CD4-positive, alpha-beta T cell treated with Interleukin-15 for 1 hour (primary cell): ENCODE data around the gene PNPLA6.

ENCODE experiments used
- DNase-seq: peaks from one replicate; pipeline ENCODE4 v3.0.0-alpha.2; 2020

PNPLA6 gene

GRCh38 chr19:7535047-7535997 lies at the start of gene PNPLA6:
TSS of gene PNPLA6 (plus strand) at chr19:7535717. CDS start at chr19:7535789, 72 bp downstream.
- peak; percentile 88 for DNase-seq

DNA sequence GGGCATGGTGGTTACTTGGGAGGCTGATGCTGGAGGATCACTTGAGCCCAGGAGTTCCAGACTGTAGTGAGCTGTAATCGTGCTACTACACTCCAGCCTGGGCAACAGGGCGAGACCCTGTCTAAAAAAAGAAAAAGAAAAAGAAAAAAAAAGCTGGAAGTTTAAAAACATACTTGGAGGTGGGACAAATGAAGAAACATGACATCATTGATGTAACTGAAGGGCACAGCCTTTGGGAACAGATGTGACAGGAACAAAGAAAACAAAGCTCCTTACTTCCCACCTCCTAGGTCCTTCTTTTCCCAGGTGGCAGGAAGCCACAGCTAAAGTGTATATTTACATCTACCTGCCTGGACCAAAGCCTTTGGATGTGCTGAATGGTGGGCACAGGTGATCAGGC lies 48.6 kb upstream of the PNPLA6 start:
- DNase-seq: no peak

DNA sequence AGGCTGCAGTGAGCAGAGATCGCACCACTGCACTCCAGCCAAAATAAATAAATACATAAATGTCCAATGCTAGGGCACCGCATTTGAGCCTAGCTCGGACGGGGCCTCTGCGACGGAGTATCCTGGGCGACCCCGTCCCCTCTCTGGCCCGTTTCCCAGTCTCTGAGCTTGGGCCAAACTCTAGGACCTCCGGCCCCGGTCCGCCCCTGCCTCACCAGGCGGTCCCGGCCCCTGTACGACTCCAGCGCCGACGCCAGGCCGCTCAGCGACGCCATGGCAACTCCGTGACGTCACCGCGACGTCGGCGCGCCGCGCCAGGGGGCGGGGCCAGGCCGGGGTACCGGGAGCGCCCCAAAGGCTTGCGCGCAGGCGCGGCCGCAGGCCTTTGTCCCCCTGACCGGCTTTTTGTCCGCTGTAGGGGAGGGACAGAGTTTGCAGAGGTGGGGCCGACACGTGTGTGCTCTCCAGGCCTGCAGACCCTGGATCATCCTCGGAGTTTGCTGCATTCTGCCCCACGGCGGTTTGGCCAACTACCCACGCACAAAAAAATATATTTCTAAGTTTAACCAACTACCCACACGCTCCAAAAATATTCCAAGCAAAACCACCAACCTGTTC lies 46.7 kb upstream of the PNPLA6 start, which contains the start of gene PEX11G:
Gene PEX11G, minus strand, starts transcription at position 300 of the 618 bp plus-strand sequence. Its CDS starts 25 bp downstream, at position 275.
- DNase-seq: peak; percentile 90

DNA sequence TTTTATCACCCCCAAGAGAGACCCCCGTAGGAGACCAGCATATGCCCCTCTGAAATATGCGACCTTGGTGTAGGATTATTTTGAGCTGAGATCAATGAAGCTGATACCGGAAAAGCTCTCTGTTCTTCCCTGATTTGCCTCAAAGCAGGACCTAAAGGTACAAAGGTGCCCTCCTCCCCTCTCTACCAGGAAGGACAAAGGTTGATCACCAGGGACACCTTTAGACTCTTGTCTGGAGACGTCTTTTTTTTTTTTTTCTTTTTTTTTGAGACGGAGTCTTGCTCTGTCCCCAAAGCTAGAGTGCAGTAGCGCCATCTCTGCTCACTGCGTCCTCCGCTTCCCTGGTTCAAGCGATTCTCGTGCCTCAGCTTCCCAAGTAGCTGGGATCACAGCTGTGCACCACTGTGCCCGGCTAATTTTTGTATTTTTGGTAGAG lies 45.9 kb upstream of the PNPLA6 start:
- DNase-seq: no peak

GRCh38 chr19:7492142-7492541 lies 43.4 kb upstream of the PNPLA6 start:
- DNase-seq: peak; percentile 76

DNA sequence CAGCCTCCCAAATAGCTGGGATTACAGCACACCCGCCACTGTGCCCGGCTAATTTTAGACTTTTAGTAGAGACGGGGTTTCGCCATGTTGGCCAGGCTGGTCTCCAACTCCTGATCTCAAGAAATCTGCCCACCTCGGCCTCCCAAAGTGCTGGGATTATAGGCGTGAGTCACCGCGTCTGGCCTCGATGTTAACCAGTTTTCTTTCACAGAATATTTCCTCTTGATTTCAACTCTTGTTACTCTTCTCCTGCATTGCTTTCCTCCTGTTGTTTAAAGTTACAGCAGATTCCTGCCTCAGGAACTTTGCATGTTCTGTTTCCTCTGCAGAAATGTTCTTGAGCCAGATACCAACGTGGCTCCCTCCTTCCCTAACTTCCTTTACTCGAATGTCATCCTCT lies 43.0 kb upstream of the PNPLA6 start:
- no peak for DNase-seq

GRCh38 chr19:7494416-7495098 lies 41.0 kb upstream of the PNPLA6 start:
- no peak for DNase-seq

DNA sequence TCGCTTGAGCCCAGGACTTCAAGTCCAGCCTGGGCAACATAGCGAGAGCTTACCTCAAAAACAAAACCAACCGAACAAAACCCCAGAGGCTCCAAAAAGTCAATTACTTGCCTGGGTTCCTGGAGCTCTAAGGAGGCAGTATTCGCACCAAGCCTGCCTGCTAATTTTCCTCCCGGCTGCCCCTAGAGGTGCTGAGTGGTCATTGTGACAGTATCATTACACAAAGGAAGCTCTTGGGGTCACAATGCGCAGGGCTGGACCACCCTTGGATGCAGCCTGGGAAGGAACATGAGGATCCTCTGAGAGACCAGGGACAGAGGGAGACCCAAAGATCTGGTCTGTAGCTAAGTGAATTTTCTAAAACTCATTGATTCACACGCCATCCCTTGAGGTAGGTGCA lies 38.2 kb upstream of the PNPLA6 start:
- DNase-seq: no peak

- no peak for DNase-seq
These were observed 34.6 kb upstream of the PNPLA6 start for GRCh38 chr19:7500811-7501450.

- no peak for DNase-seq
These were observed 33.0 kb upstream of the PNPLA6 start for GRCh38 chr19:7502552-7502951.

GRCh38 chr19:7504684-7505083 lies 30.8 kb upstream of the PNPLA6 start:
- DNase-seq: no peak

DNA sequence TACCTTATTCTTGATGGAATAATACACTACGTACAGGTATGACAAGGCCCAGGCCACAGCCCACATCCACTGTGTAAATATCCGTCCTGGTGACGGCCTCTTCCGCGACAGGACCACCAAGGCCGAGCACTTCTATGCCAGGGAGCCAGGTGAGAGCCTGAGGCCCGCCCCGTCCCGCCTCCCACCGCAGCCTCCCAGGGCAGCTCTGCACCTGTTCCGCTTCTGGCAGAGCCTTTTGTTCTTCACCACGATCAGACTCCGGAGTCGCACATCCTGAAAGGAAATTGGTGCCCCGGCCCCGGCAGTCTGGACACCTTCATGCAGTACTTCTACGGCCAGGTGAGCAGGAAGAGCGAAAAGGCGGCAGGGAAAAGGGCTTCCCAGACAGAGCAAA lies 30.2 kb upstream of the PNPLA6 start:
- DNase-seq: no peak

GRCh38 chr19:7505682-7506384 lies 29.7 kb upstream of the PNPLA6 start:
- DNase-seq: peak; percentile 29

DNA sequence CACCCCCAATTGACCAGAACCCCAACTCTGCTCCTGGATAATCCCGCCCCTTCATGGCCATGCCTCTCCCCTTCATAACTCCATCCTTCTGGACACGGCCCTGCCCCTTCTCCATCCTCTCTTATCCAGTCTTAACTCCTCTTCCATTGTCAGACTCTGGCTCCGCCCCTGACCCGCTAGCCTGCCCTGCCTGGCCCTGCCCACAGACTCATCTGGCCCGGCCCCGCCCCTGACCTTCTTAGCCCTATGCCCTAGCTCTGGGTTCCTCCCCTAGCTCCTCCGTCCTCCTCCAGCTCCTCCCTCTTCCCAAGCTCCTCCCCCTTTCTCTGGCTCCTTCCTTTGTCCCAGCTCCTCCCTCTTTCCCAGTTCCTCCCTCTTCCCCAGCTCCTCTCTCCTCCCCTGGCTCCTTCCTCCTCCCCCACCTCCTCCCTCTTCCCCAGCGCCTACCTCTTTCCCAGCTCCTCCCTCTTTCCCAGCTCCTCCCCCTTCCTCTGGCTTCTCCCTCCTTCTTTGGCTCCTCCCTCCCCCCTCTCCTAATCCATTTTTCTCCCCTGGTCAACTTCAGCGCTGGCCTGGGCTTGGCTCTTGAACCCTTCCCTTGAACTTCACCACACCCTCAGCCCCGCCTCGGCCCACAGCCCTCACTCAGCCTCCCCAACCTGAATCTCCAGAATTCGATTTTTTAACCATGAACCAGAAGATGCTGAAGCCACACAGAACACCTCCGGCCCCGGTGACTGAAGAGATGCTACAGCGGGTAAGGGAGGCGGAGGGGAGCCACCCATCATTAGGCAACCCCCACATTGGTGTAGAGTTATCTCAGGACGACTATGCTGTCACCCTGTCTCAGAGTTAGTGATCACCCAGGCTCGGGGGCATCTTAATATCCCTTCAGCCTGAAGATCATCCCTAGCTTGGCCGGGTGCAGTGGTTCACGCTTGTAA lies 28.9 kb upstream of the PNPLA6 start:
- peak; percentile 75 for DNase-seq

- peak; percentile 79 for DNase-seq
These were observed 27.6 kb upstream of the PNPLA6 start for GRCh38 chr19:7507884-7508283.

GRCh38 chr19:7509625-7510024 lies 25.9 kb upstream of the PNPLA6 start:
- DNase-seq: no peak

- no peak for DNase-seq
These were observed 23.1 kb upstream of the PNPLA6 start for GRCh38 chr19:7512400-7512851.

- DNase-seq: no peak
These were observed 21.5 kb upstream of the PNPLA6 start for GRCh38 chr19:7513809-7514642.

- DNase-seq: no peak
These were observed 20.3 kb upstream of the PNPLA6 start for GRCh38 chr19:7515110-7515644.
